ENCODE data around the gene CYP4F11. TPM values are rescaled to one million over a fixed set of nuclear protein-coding genes. Genes with fewer than 3 reads are reported as not detected.
A peak's percentile ranks its signal among the peaks of the same experiment; 100 is the strongest.
"Not testable (repeated sequence)": the region's sequence is repeated elsewhere in the genome, so short reads cannot be mapped to it uniquely, and the experiment has no call there.

Gene CYP4F11
- total RNA-seq, 2 donors from 2014 or later: not detected

GRCh38 chr19:15911599-15912235 is 22.6 kb downstream of the CYP4F11 start:
- Mint-ChIP-seq H3K27me3 (ENCODE audit: low read depth) (peaks cover 39% of the 10 kb centered on the region), H3K4me3 (peak overlapping the region; percentile 68 to 74)
- ATAC-seq (replicated peaks in 1 of 2): no peak

GRCh38 chr19:15905026-15905425 is 29.3 kb downstream of the CYP4F11 start:
- peaks cover 9% of the 10 kb centered on the region for H3K4me1 Mint-ChIP-seq (ENCODE audit: low read depth)
- no peak for ATAC-seq (replicated peaks in 1 of 2)
- H3K9me3 Mint-ChIP-seq: peaks cover 0 to 2% of the 10 kb centered on the region in 2 donors
- H3K36me3 Mint-ChIP-seq (ENCODE audit: insufficient read depth in 2 of 2): peaks cover 0 to 1% of the 10 kb centered on the region in 2 donors
- no peak overlapping the region for H3K4me3 Mint-ChIP-seq
- DNase-seq: no peak
- peaks cover 17% of the 10 kb centered on the region for H3K27me3 Mint-ChIP-seq (ENCODE audit: low read depth)
- H3K27ac Mint-ChIP-seq: peak overlapping the region; percentile 19

More at GRCh38 chr19:15911599-15912235, 22.6 kb downstream of the CYP4F11 start:
- H3K4me1 Mint-ChIP-seq (ENCODE audit: low read depth): peaks cover 6% of the 10 kb centered on the region
- no peak for DNase-seq
- no peak overlapping the region for H3K27ac Mint-ChIP-seq
- H3K36me3 Mint-ChIP-seq (ENCODE audit: insufficient read depth in 2 of 2): peaks cover 2 to 7% of the 10 kb centered on the region in 2 donors
- H3K9me3 Mint-ChIP-seq: peaks cover 3 to 5% of the 10 kb centered on the region in 2 donors

- H3K4me1 Mint-ChIP-seq (ENCODE audit: low read depth); ATAC-seq (replicated peaks in 1 of 2); DNase-seq; H3K36me3 Mint-ChIP-seq (ENCODE audit: insufficient read depth in 2 of 2); H3K4me3 Mint-ChIP-seq; H3K27ac Mint-ChIP-seq; H3K9me3 Mint-ChIP-seq: not testable (repeated sequence)
- peaks cover 21% of the 10 kb centered on the region for H3K27me3 Mint-ChIP-seq (ENCODE audit: low read depth)
Measured at GRCh38 chr19:15902898-15903297, 31.4 kb downstream of the CYP4F11 start.

GRCh38 chr19:15902254-15902653 is 32.1 kb downstream of the CYP4F11 start:
- no peaks in the 10 kb centered on the region for H3K9me3 Mint-ChIP-seq
- peaks cover 10% of the 10 kb centered on the region for H3K4me1 Mint-ChIP-seq (ENCODE audit: low read depth)
- ATAC-seq (replicated peaks in 1 of 2) (no peak), DNase-seq (no peak)
- H3K27ac Mint-ChIP-seq: no peak overlapping the region
- peaks cover 21% of the 10 kb centered on the region for H3K27me3 Mint-ChIP-seq (ENCODE audit: low read depth)
- no peak overlapping the region for H3K4me3 Mint-ChIP-seq
- peaks cover 0 to 1% of the 10 kb centered on the region in 2 donors for H3K36me3 Mint-ChIP-seq (ENCODE audit: insufficient read depth in 2 of 2)

- Mint-ChIP-seq H3K4me1 (ENCODE audit: low read depth) (peaks cover 10% of the 10 kb centered on the region), H3K36me3 (ENCODE audit: insufficient read depth in 2 of 2) (peaks cover 0 to 1% of the 10 kb centered on the region in 2 donors), H3K27ac (no peak overlapping the region), H3K27me3 (ENCODE audit: low read depth) (peaks cover 35% of the 10 kb centered on the region), H3K4me3 (peak overlapping the region; percentile 74 to 78), H3K9me3 (no peaks in the 10 kb centered on the region)
- no peak for ATAC-seq (replicated peaks in 1 of 2)
- no peak for DNase-seq
Measured at GRCh38 chr19:15900504-15900903, 33.8 kb downstream of the CYP4F11 start.

GRCh38 chr19:15900032-15900431 is 34.3 kb downstream of the CYP4F11 start:
- H3K9me3 Mint-ChIP-seq; H3K36me3 Mint-ChIP-seq (ENCODE audit: insufficient read depth in 2 of 2); ATAC-seq (replicated peaks in 1 of 2); H3K27ac Mint-ChIP-seq; DNase-seq; H3K4me1 Mint-ChIP-seq (ENCODE audit: low read depth): not testable (repeated sequence)
- Mint-ChIP-seq H3K27me3 (ENCODE audit: low read depth) (peaks cover 36% of the 10 kb centered on the region), H3K4me3 (peak overlapping the region; percentile 74 to 78)

GRCh38 chr19:15899561-15899960 is 34.8 kb downstream of the CYP4F11 start:
- not testable (repeated sequence) for ATAC-seq (replicated peaks in 1 of 2); H3K27ac Mint-ChIP-seq; H3K9me3 Mint-ChIP-seq; H3K36me3 Mint-ChIP-seq (ENCODE audit: insufficient read depth in 2 of 2); H3K4me1 Mint-ChIP-seq (ENCODE audit: low read depth); DNase-seq
- H3K4me3 Mint-ChIP-seq: peak overlapping the region; percentile 27 to 78
- peaks cover 36% of the 10 kb centered on the region for H3K27me3 Mint-ChIP-seq (ENCODE audit: low read depth)

- peaks cover 36% of the 10 kb centered on the region for H3K27me3 Mint-ChIP-seq (ENCODE audit: low read depth)
- ATAC-seq (replicated peaks in 1 of 2) (no peak), DNase-seq (no peak)
- H3K27ac Mint-ChIP-seq: no peak within 1 kb of the TSS
- peaks cover 10% of the 10 kb centered on the region for H3K4me1 Mint-ChIP-seq (ENCODE audit: low read depth)
- H3K36me3 Mint-ChIP-seq (ENCODE audit: insufficient read depth in 2 of 2): no peaks in the 10 kb centered on the region
- H3K9me3 Mint-ChIP-seq: no peaks in the 10 kb centered on the region
- no peak within 1 kb of the TSS for H3K4me3 Mint-ChIP-seq
Measured at GRCh38 chr19:15897738-15898276, 36.5 kb downstream of the CYP4F11 start, which contains the start of gene CYP4F2. CYP4F2 (minus strand) TSS chr19:15898074; CDS start chr19:15897611, 463 bp downstream.

GRCh38 chr19:15897026-15897737 is 37.1 kb downstream of the CYP4F11 start:
- Mint-ChIP-seq H3K9me3 (no peaks in the 10 kb centered on the region), H3K4me1 (ENCODE audit: low read depth) (peaks cover 10% of the 10 kb centered on the region), H3K27me3 (ENCODE audit: low read depth) (peaks cover 36% of the 10 kb centered on the region), H3K27ac (no peak overlapping the region), H3K4me3 (no peak overlapping the region), H3K36me3 (ENCODE audit: insufficient read depth in 2 of 2) (no peaks in the 10 kb centered on the region)
- ATAC-seq (replicated peaks in 1 of 2) (no peak), DNase-seq (no peak)

GRCh38 chr19:15895876-15896430 is 38.4 kb downstream of the CYP4F11 start:
- H3K4me3 Mint-ChIP-seq: no peak overlapping the region
- DNase-seq: no peak
- H3K4me1 Mint-ChIP-seq (ENCODE audit: low read depth): peaks cover 10% of the 10 kb centered on the region
- no peak overlapping the region for H3K27ac Mint-ChIP-seq
- no peak for ATAC-seq (replicated peaks in 1 of 2)
- no peaks in the 10 kb centered on the region for H3K36me3 Mint-ChIP-seq (ENCODE audit: insufficient read depth in 2 of 2)
- H3K27me3 Mint-ChIP-seq (ENCODE audit: low read depth): peaks cover 28% of the 10 kb centered on the region
- no peaks in the 10 kb centered on the region for H3K9me3 Mint-ChIP-seq

GRCh38 chr19:15894359-15894758 is 40.0 kb downstream of the CYP4F11 start:
- H3K27me3 Mint-ChIP-seq (ENCODE audit: low read depth): peaks cover 19% of the 10 kb centered on the region
- no peak for ATAC-seq (replicated peaks in 1 of 2)
- H3K4me1 Mint-ChIP-seq (ENCODE audit: low read depth): no peaks in the 10 kb centered on the region
- no peak for DNase-seq
- no peak overlapping the region for H3K4me3 Mint-ChIP-seq
- H3K9me3 Mint-ChIP-seq: no peaks in the 10 kb centered on the region
- H3K27ac Mint-ChIP-seq: no peak overlapping the region
- no peaks in the 10 kb centered on the region for H3K36me3 Mint-ChIP-seq (ENCODE audit: insufficient read depth in 2 of 2)

- Mint-ChIP-seq H3K9me3 (no peaks in the 10 kb centered on the region), H3K4me3 (no peak overlapping the region), H3K27ac (no peak overlapping the region), H3K36me3 (ENCODE audit: insufficient read depth in 2 of 2) (no peaks in the 10 kb centered on the region), H3K4me1 (ENCODE audit: low read depth) (no peaks in the 10 kb centered on the region), H3K27me3 (ENCODE audit: low read depth) (peaks cover 19% of the 10 kb centered on the region)
- no peak for DNase-seq
- ATAC-seq (replicated peaks in 1 of 2): no peak
Measured at GRCh38 chr19:15893477-15893876, 40.9 kb downstream of the CYP4F11 start.

GRCh38 chr19:15892012-15892411 is 42.3 kb downstream of the CYP4F11 start:
- Mint-ChIP-seq H3K27me3 (ENCODE audit: low read depth) (peaks cover 14% of the 10 kb centered on the region), H3K4me1 (ENCODE audit: low read depth) (no peaks in the 10 kb centered on the region), H3K4me3 (no peak overlapping the region), H3K9me3 (no peaks in the 10 kb centered on the region), H3K36me3 (ENCODE audit: insufficient read depth in 2 of 2) (no peaks in the 10 kb centered on the region), H3K27ac (no peak overlapping the region)
- DNase-seq (no peak), ATAC-seq (replicated peaks in 1 of 2) (no peak)
